Endothelial cell of umbilical vein (primary cell): ENCODE results near the gene GIMAP7. TPM values are rescaled to one million over a fixed set of nuclear protein-coding genes. Genes with fewer than 3 reads are reported as not detected.
A peak's percentile ranks its signal among the peaks of the same experiment; 100 is the strongest.

Experiments
- BruUV-seq: library from RNA; stranded (reverse); fragments of 400-500 nt; replicated peaks from 2 replicates; lab custom pipeline; 2021; lab: Mats Ljungman, UMichigan
- CTCF ChIA-PET: fragments of 300-600, 350-600 bp; sonication (Branson Sonifier 250); formaldehyde crosslinking; loops from one replicate; lab custom pipeline; 2021; ENCODE audit warnings: antibody characterized with exemption, inconsistent platforms; lab: Charles Lee
- POLR2A ChIA-PET: fragments of 300-600, 350-600 bp; sonication (Branson Sonifier 250); formaldehyde crosslinking; loops from one replicate; lab custom pipeline; 2021; ENCODE audit warnings: antibody characterized with exemption, inconsistent platforms; lab: Charles Lee
- DNase-seq: peaks from one replicate; pipeline ENCODE4 v3.0.0-alpha.2; 2011; ENCODE audit warnings: low read depth, low spot score
- FAIRE-seq: peaks from 2 replicates; lab custom pipeline; 2011; peaks lifted over from hg19 to GRCh38; lab: Jason Lieb, UNC
- H2AFZ ChIP-seq: 2 replicates; pipeline ENCODE4 v1.6.0; 2012; ENCODE audit warnings: low read depth, low read length, control low read depth, inconsistent platforms
- H3K27ac ChIP-seq: 2 replicates; pipeline ENCODE4 v1.5.1; 2011; ENCODE audit warnings: low read depth, mild to moderate bottlenecking, control low read depth, low read length, moderate library complexity; ENCODE audit not compliant: insufficient read depth
- H3K27me3 ChIP-seq, 2 experiments: 2 replicates each; pipeline versions ENCODE4 v1.6.0 to v1.6.1; 2011; ENCODE audit warnings: low read length in 2 of 2, mixed read lengths in 1 of 2; ENCODE audit not compliant: control insufficient read depth in 2 of 2, insufficient read depth in 2 of 2
- H3K36me3 ChIP-seq, 2 experiments: 2 replicates in 1 of 2; 3 replicates in 1 of 2; pipeline ENCODE4 v1.5.1; 2011; ENCODE audit warnings: low read length in 2 of 2, mild to moderate bottlenecking in 1 of 2, moderate library complexity in 1 of 2; ENCODE audit not compliant: control insufficient read depth in 2 of 2, insufficient read depth in 2 of 2; ENCODE audit errors: extremely low read depth in 1 of 2
- H3K4me1 ChIP-seq: 3 replicates; pipeline ENCODE4 v1.5.1; 2011; ENCODE audit warnings: mild to moderate bottlenecking, low read length; ENCODE audit not compliant: control insufficient read depth, insufficient read depth; ENCODE audit errors: extremely low read depth
- H3K4me2 ChIP-seq: 2 replicates; pipeline ENCODE4 v1.6.1; 2011; ENCODE audit warnings: low read length, control low read depth, mixed read lengths; ENCODE audit not compliant: insufficient read depth
- H3K4me3 ChIP-seq, 3 experiments: fragments of 200-600 bp in 1 of 3; sonication (generic), shearing (Covaris generic) in 1 of 3; replicated peaks in 1 of 3; 2 replicates each; pipeline ENCODE4 v1.5.1; 2011 to 2016; ENCODE audit warnings: control low read depth in 3 of 3, low read length in 3 of 3, mild to moderate bottlenecking in 2 of 3, inconsistent platforms in 1 of 3, low read depth in 1 of 3, moderate library complexity in 1 of 3; ENCODE audit not compliant: insufficient read depth in 1 of 3
- H3K79me2 ChIP-seq: 2 replicates; pipeline ENCODE4 v1.6.0; 2012; ENCODE audit warnings: low read length, inconsistent platforms; ENCODE audit not compliant: control insufficient read depth, insufficient read depth
- H3K9ac ChIP-seq: replicated peaks from 2 replicates; pipeline ENCODE3; 2011; ENCODE audit warnings: low read length, control low read depth; ENCODE audit not compliant: insufficient read depth; ENCODE audit errors: extremely low read depth
- H3K9me1 ChIP-seq: replicated peaks from 3 replicates; pipeline ENCODE4 v1.6.0; 2011; ENCODE audit warnings: mild to moderate bottlenecking, low read length; ENCODE audit not compliant: control insufficient read depth, insufficient read depth; ENCODE audit errors: extremely low read depth
- H3K9me3 ChIP-seq: replicated peaks from 2 replicates; pipeline ENCODE4 v1.5.1; 2012; ENCODE audit warnings: low read length, inconsistent platforms; ENCODE audit not compliant: control insufficient read depth, insufficient read depth
- H4K20me1 ChIP-seq: replicated peaks from 2 replicates; pipeline ENCODE3; 2011; ENCODE audit warnings: mild to moderate bottlenecking, low read length; ENCODE audit not compliant: control insufficient read depth, insufficient read depth; ENCODE audit errors: extremely low read depth
- EZH2 ChIP-seq: IDR thresholded peaks from 2 replicates; pipeline ENCODE4 v1.6.1; 2012; ENCODE audit warnings: borderline replicate concordance, low read depth, mild to moderate bottlenecking, moderate library complexity, low read length, inconsistent platforms; ENCODE audit not compliant: severe bottlenecking
- FOS ChIP-seq: IDR thresholded peaks from 2 replicates; pipeline ENCODE4 v1.6.1; 2011; ENCODE audit warnings: mild to moderate bottlenecking, low read length, moderate library complexity, borderline replicate concordance; ENCODE audit not compliant: insufficient read depth
- GATA2 ChIP-seq: IDR thresholded peaks from 2 replicates; pipeline ENCODE4 v1.7.0; 2011; ENCODE audit warnings: low read depth, mild to moderate bottlenecking, moderate library complexity, mixed read lengths, low read length; ENCODE audit not compliant: insufficient read length, insufficient read depth
- JUN ChIP-seq: IDR thresholded peaks from 2 replicates; pipeline ENCODE4 v1.6.1; 2011; ENCODE audit warnings: borderline replicate concordance, low read depth; ENCODE audit not compliant: insufficient read length, insufficient read depth
- MAX ChIP-seq: IDR thresholded peaks from 2 replicates; pipeline ENCODE4 v1.6.1; 2011; ENCODE audit not compliant: insufficient read depth, insufficient read length
- MYC ChIP-seq: IDR thresholded peaks from one replicate; pipeline ENCODE4 v1.6.1; 2011; ENCODE audit warnings: mild to moderate bottlenecking, low read depth, low read length
- POLR2A ChIP-seq: IDR thresholded peaks from 2 replicates; pipeline ENCODE4 v1.6.1; 2012; ENCODE audit warnings: low read depth, mild to moderate bottlenecking, control low read depth, low read length
- POLR2AphosphoS5 ChIP-seq: IDR thresholded peaks from 2 replicates; pipeline ENCODE4 v1.6.1; 2012; ENCODE audit warnings: low read depth, mild to moderate bottlenecking, control low read depth, low read length, moderate library complexity; ENCODE audit not compliant: insufficient read depth
- dilution Hi-C: fragments of 300-500 bp; cut with MboI; formaldehyde crosslinking; loops from one replicate; pipeline ENCODE4 v1.15.0; 2019; ENCODE audit warnings: low sequenced_read_pairs; ENCODE audit not compliant: extremely low pct_ligation_motif_present
- intact Hi-C: fragments of 100-400 bp; cut with micrococcal nuclease; formaldehyde crosslinking; loops from one replicate; pipeline ENCODE4 v1.10.0; 2022
- polyA plus RNA-seq, 4 experiments: library from polyadenylated mRNA; depleted of rRNA in 3 of 4; stranded (reverse) in 3 of 4; unstranded in 1 of 4; fragments of >200 nt; gene quantifications; 2 replicates each; pipeline versions ENCODE4 v1.2.1 to v1.2.3, GENCODE V29; 2011 to 2012; ENCODE audit warnings: missing spikeins in 1 of 4
- total RNA-seq: library from RNA; stranded (reverse); gene quantifications from 2 replicates; pipeline ENCODE4 v1.2.3, GENCODE V29; 2021
- TF ChIP-seq, protein P1 (sequence below), 2 donors: IDR thresholded peaks; 1 replicate in 1 of 2; 2 replicates in 1 of 2; pipeline ENCODE4 v1.5.1; 2011; ENCODE audit warnings: low read length in 2 of 2, mild to moderate bottlenecking in 2 of 2, moderate library complexity in 2 of 2, control low read depth in 1 of 2, inconsistent platforms in 1 of 2, low read depth in 1 of 2; ENCODE audit not compliant: insufficient read depth in 1 of 2; ENCODE audit errors: extremely low read depth in 1 of 2

GIMAP7 gene
- total and polyA plus RNA-seq, 2 donors (not counting 3 experiments of a cell fraction or from before 2014, with no cell fraction given) = 42.4 to 43.4 TPM

GRCh38 chr7:150564006-150564405 is 49.3 kb downstream of the GIMAP7 start:
- DNase-seq = peak; percentile 42
- intact Hi-C loops = loop anchor here (5.0 to 10.0 kb wide), 3 partner anchors 97 to 421 kb away; partner anchors contain the start of gene ZNF775
- CTCF ChIA-PET = interaction anchor here (1.4 to 2.0 kb wide), 2 partner anchors 80 to 191 kb away, joined by 3 to 5 read pairs; no protein-coding TSS in a partner anchor
- BruUV-seq = no TSS peak
- Histone ChIP-seq H3K27me3 (no peaks in the 10 kb centered on the region), H3K4me3 (no peak overlapping the region), H2AFZ (peak overlapping the region; percentile 5), H3K9me3 (peaks cover 4% of the 10 kb centered on the region), H3K36me3 (no peaks in the 10 kb centered on the region), H3K4me2 (peak overlapping the region; percentile 37), H3K4me1 (peaks cover 43% of the 10 kb centered on the region), H3K9me1 (no peaks in the 10 kb centered on the region), H3K9ac (no peak overlapping the region), H3K79me2 (peaks cover 19% of the 10 kb centered on the region), H3K27ac (peak overlapping the region; percentile 68), H4K20me1 (no peaks in the 10 kb centered on the region)
- TF ChIP-seq MAX = no peak
- no peak for TF ChIP-seq JUN
- TF ChIP-seq, protein P1, sequence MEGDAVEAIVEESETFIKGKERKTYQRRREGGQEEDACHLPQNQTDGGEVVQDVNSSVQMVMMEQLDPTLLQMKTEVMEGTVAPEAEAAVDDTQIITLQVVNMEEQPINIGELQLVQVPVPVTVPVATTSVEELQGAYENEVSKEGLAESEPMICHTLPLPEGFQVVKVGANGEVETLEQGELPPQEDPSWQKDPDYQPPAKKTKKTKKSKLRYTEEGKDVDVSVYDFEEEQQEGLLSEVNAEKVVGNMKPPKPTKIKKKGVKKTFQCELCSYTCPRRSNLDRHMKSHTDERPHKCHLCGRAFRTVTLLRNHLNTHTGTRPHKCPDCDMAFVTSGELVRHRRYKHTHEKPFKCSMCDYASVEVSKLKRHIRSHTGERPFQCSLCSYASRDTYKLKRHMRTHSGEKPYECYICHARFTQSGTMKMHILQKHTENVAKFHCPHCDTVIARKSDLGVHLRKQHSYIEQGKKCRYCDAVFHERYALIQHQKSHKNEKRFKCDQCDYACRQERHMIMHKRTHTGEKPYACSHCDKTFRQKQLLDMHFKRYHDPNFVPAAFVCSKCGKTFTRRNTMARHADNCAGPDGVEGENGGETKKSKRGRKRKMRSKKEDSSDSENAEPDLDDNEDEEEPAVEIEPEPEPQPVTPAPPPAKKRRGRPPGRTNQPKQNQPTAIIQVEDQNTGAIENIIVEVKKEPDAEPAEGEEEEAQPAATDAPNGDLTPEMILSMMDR (IDR thresholded peaks at IDR 0.05; ENCODE audit: extremely low read depth in 1 of 2, insufficient read depth in 1 of 2, low read depth in 1 of 2, low read length in 2 of 2) = no peak
- no peak for TF ChIP-seq EZH2
- no peak for TF ChIP-seq MYC
- no peak for TF ChIP-seq FOS
- no peak for TF ChIP-seq POLR2AphosphoS5
- no peak for TF ChIP-seq GATA2
- no peak for TF ChIP-seq POLR2A
- peak; percentile 37 for FAIRE-seq
- dilution Hi-C loops = no loop called here
- POLR2A ChIA-PET = no interaction called here
